ENCODE results near the gene GPRIN1. TPM values are rescaled to one million over a fixed set of nuclear protein-coding genes. Genes with fewer than 3 reads are reported as not detected.

GPRIN1 gene
- total and polyA plus RNA-seq, 4 donors: 0.23 to 0.50 (median 0.30) TPM; not detected in 1

DNA sequence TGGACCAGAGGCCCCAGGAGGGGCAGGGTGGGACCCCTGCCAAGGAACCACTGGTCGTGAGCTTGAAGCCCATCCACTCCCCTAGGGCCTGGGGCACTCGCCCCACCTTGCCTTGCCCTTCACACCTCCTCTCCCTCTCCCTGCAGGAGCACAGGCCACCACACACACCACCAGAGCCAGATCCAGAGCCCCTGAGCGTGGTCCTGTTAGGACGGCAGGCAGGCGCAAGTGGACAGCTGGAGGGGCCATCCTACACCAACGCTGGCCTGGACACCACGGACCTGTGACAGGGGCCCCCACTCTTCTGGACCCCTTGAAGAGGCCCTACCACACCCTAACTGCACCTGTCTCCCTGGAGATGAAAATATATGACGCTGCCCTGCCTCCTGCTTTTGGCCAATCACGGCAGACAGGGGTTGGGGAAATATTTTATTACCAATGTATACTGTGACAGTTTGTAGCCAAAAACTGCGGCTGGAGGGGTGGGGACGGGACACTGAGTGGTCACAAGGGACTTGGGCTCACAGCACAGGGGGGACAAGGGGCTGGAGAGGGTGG lies 14.5 kb downstream of the GPRIN1 start:
- no peak for DNase-seq (ENCODE audit: low spot score)
- 93% methylated on average over 11 of the region's 11 CpGs for WGBS
- no peak for TF ChIP-seq RAD21 (IDR thresholded peaks at IDR 0.05)
- TF ChIP-seq MAX (IDR thresholded peaks at IDR 0.05): no peak
- TF ChIP-seq NR2F2 (IDR thresholded peaks at IDR 0.05): no peak
- no peak for TF ChIP-seq GABPA (IDR thresholded peaks at IDR 0.05 in 1 of 2, conservative IDR thresholded peaks at IDR 0.05 in 1 of 2)
- TF ChIP-seq FOXA1 (IDR thresholded peaks at IDR 0.05): no peak
- TF ChIP-seq TAF1 (conservative IDR thresholded peaks at IDR 0.05): no peak
- no peak for TF ChIP-seq EGR1 (IDR thresholded peaks at IDR 0.05; ENCODE audit: low read depth in 2 of 2)
- TF ChIP-seq, protein P1, sequence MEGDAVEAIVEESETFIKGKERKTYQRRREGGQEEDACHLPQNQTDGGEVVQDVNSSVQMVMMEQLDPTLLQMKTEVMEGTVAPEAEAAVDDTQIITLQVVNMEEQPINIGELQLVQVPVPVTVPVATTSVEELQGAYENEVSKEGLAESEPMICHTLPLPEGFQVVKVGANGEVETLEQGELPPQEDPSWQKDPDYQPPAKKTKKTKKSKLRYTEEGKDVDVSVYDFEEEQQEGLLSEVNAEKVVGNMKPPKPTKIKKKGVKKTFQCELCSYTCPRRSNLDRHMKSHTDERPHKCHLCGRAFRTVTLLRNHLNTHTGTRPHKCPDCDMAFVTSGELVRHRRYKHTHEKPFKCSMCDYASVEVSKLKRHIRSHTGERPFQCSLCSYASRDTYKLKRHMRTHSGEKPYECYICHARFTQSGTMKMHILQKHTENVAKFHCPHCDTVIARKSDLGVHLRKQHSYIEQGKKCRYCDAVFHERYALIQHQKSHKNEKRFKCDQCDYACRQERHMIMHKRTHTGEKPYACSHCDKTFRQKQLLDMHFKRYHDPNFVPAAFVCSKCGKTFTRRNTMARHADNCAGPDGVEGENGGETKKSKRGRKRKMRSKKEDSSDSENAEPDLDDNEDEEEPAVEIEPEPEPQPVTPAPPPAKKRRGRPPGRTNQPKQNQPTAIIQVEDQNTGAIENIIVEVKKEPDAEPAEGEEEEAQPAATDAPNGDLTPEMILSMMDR (IDR thresholded peaks at IDR 0.05; ENCODE audit: low read depth, low read length, missing input control): no peak
- no peak for TF ChIP-seq YY1 (IDR thresholded peaks at IDR 0.05)
- TF ChIP-seq, protein P2, sequence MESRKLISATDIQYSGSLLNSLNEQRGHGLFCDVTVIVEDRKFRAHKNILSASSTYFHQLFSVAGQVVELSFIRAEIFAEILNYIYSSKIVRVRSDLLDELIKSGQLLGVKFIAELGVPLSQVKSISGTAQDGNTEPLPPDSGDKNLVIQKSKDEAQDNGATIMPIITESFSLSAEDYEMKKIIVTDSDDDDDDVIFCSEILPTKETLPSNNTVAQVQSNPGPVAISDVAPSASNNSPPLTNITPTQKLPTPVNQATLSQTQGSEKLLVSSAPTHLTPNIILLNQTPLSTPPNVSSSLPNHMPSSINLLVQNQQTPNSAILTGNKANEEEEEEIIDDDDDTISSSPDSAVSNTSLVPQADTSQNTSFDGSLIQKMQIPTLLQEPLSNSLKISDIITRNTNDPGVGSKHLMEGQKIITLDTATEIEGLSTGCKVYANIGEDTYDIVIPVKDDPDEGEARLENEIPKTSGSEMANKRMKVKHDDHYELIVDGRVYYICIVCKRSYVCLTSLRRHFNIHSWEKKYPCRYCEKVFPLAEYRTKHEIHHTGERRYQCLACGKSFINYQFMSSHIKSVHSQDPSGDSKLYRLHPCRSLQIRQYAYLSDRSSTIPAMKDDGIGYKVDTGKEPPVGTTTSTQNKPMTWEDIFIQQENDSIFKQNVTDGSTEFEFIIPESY (IDR thresholded peaks at IDR 0.05): no peak
- no peak for TF ChIP-seq FOXA2 (IDR thresholded peaks at IDR 0.05)
- no peak for TF ChIP-seq HNF4A (conservative IDR thresholded peaks at IDR 0.05)
- no peak for TF ChIP-seq HNF4G (IDR thresholded peaks at IDR 0.05)
- TF ChIP-seq SP1 (IDR thresholded peaks at IDR 0.05): no peak
- peaks cover 0 to 9% (median 2%) of the 10 kb centered on the region in 4 donors for H3K36me3 ChIP-seq (ENCODE audit: control insufficient read depth in 4 of 4, insufficient read depth in 3 of 4, low read depth in 1 of 4, low read length in 3 of 4)
- H3K4me3 ChIP-seq (ENCODE audit: low read depth in 1 of 3, low read length in 3 of 3): no peak overlapping the region
- peaks cover 4 to 16% (median 6%) of the 10 kb centered on the region in 4 donors for H3K4me1 ChIP-seq (ENCODE audit: control insufficient read depth in 4 of 4, insufficient read depth in 4 of 4, low read length in 3 of 4)
- no peaks in the 10 kb centered on the region for H3K9me3 ChIP-seq (ENCODE audit: control insufficient read depth in 4 of 4, low read length in 3 of 4)
- no peak overlapping the region for H3K27ac ChIP-seq (ENCODE audit: low read depth in 1 of 2, low read length in 2 of 2)
- H3K27me3 ChIP-seq (ENCODE audit: control insufficient read depth in 4 of 4, insufficient read depth in 4 of 4, low read length in 3 of 4): no peaks in the 10 kb centered on the region
- no peak overlapping the region for H3K9ac ChIP-seq (ENCODE audit: low read depth in 1 of 2, low read length in 2 of 2)

DNA sequence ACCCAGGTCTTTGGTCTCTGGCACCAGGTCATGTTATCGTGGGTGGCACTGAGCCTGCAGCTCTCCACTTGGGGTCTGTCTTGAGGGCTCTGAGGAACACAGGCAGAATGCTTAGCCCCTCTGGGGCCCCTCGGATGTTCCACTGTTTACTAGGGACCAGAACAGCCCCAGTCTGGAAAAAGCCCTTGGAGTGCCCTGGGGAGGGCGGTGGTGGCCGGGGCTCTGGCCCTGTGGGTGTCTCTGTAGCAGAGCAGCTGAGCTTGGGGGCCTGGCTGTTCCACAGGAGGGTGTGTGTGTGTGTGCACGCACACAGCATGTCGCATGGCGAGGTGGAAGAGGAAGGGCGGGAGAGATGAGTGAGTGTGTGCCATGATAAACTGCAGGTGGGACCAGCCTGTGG lies 15.4 kb downstream of the GPRIN1 start:
- peaks cover 0 to 12% (median 2%) of the 10 kb centered on the region in 4 donors for H3K36me3 ChIP-seq (ENCODE audit: control insufficient read depth in 4 of 4, insufficient read depth in 3 of 4, low read depth in 1 of 4, low read length in 3 of 4)
- no peak overlapping the region for H3K27ac ChIP-seq (ENCODE audit: low read depth in 1 of 2, low read length in 2 of 2)
- TF ChIP-seq HNF4A (conservative IDR thresholded peaks at IDR 0.05): no peak
- TF ChIP-seq RAD21 (IDR thresholded peaks at IDR 0.05): no peak
- TF ChIP-seq TAF1 (conservative IDR thresholded peaks at IDR 0.05): no peak
- TF ChIP-seq SP1 (IDR thresholded peaks at IDR 0.05): no peak
- no peak for TF ChIP-seq MAX (IDR thresholded peaks at IDR 0.05)
- no peak for TF ChIP-seq YY1 (IDR thresholded peaks at IDR 0.05)
- no peak for TF ChIP-seq FOXA2 (IDR thresholded peaks at IDR 0.05)
- no peak for TF ChIP-seq JUND (IDR thresholded peaks at IDR 0.05)
- TF ChIP-seq EGR1 (IDR thresholded peaks at IDR 0.05; ENCODE audit: low read depth in 2 of 2): no peak
- TF ChIP-seq, protein P2 (IDR thresholded peaks at IDR 0.05): no peak
- TF ChIP-seq, protein P3, sequence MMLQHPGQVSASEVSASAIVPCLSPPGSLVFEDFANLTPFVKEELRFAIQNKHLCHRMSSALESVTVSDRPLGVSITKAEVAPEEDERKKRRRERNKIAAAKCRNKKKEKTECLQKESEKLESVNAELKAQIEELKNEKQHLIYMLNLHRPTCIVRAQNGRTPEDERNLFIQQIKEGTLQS (IDR thresholded peaks at IDR 0.05): no peak
- TF ChIP-seq FOXA1 (IDR thresholded peaks at IDR 0.05): no peak
- TF ChIP-seq, protein P4, sequence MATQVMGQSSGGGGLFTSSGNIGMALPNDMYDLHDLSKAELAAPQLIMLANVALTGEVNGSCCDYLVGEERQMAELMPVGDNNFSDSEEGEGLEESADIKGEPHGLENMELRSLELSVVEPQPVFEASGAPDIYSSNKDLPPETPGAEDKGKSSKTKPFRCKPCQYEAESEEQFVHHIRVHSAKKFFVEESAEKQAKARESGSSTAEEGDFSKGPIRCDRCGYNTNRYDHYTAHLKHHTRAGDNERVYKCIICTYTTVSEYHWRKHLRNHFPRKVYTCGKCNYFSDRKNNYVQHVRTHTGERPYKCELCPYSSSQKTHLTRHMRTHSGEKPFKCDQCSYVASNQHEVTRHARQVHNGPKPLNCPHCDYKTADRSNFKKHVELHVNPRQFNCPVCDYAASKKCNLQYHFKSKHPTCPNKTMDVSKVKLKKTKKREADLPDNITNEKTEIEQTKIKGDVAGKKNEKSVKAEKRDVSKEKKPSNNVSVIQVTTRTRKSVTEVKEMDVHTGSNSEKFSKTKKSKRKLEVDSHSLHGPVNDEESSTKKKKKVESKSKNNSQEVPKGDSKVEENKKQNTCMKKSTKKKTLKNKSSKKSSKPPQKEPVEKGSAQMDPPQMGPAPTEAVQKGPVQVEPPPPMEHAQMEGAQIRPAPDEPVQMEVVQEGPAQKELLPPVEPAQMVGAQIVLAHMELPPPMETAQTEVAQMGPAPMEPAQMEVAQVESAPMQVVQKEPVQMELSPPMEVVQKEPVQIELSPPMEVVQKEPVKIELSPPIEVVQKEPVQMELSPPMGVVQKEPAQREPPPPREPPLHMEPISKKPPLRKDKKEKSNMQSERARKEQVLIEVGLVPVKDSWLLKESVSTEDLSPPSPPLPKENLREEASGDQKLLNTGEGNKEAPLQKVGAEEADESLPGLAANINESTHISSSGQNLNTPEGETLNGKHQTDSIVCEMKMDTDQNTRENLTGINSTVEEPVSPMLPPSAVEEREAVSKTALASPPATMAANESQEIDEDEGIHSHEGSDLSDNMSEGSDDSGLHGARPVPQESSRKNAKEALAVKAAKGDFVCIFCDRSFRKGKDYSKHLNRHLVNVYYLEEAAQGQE (IDR thresholded peaks at IDR 0.05): no peak
- TF ChIP-seq NR2F2 (IDR thresholded peaks at IDR 0.05): no peak
- TF ChIP-seq, protein P1 (IDR thresholded peaks at IDR 0.05; ENCODE audit: low read depth, low read length, missing input control): no peak
- no peak for DNase-seq (ENCODE audit: low spot score)
- no peaks in the 10 kb centered on the region for H3K27me3 ChIP-seq (ENCODE audit: control insufficient read depth in 4 of 4, insufficient read depth in 4 of 4, low read length in 3 of 4)
- H3K9me3 ChIP-seq (ENCODE audit: control insufficient read depth in 4 of 4, low read length in 3 of 4): no peaks in the 10 kb centered on the region
- peaks cover 4 to 16% (median 6%) of the 10 kb centered on the region in 4 donors for H3K4me1 ChIP-seq (ENCODE audit: control insufficient read depth in 4 of 4, insufficient read depth in 4 of 4, low read length in 3 of 4)
- 91% methylated on average over 8 of the region's 8 CpGs for WGBS
- no peak overlapping the region for H3K4me3 ChIP-seq (ENCODE audit: low read depth in 1 of 3, low read length in 3 of 3)
- H3K9ac ChIP-seq (ENCODE audit: low read depth in 1 of 2, low read length in 2 of 2): no peak overlapping the region

All from liver (tissue), 9 donors.